ENCODE data around the gene PRR14L.
"Not testable (repeated sequence)": the region's sequence is repeated elsewhere in the genome, so short reads cannot be mapped to it uniquely, and the experiment has no call there.

Gene PRR14L

DNA sequence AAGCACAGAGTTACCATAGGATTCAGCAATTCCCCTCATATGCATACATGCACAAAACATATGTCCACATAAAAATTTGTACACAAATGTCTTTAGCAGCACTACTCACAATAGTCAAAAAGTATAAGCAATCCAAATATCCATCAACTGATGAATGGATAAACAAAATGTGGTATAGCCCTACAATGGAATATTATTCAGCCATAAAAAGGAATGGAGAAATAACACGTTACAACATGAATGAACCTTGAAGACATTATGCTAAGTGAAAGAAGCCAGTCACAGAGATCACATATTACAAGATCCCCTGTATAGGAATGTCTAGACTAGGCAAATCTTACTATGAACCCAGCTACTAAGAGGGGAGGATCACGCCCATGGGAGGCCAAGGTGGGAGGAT lies 7.2 kb downstream of the PRR14L start:
- in situ Hi-C loops (cut with MboI; ENCODE audit: low pct_unique_long_range_greater_than_20kb, low sequenced_read_pairs) = no loop called here
- no peak for DNase-seq

DNA sequence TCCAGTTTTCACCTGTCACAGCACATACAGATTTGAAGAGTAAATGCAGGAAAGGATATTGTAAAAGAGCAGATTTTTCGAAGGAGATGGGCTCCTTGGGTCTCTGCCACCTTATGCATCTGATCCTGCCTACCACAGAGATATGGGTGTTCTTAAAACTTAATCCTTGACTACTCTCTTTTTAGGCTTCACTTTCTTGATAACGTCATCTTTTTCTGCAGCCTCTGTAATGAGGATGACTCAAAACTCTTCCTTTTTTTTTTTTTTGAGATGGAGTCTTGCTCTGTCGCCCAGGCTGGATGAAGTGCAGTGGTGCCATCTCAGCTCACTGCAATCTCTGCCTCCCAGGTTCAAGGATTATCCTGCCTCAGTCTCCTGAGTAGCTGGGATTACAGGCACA lies 7.8 kb downstream of the PRR14L start:
- in situ Hi-C loops (cut with MboI; ENCODE audit: low pct_unique_long_range_greater_than_20kb, low sequenced_read_pairs) = no loop called here
- DNase-seq = no peak

DNA sequence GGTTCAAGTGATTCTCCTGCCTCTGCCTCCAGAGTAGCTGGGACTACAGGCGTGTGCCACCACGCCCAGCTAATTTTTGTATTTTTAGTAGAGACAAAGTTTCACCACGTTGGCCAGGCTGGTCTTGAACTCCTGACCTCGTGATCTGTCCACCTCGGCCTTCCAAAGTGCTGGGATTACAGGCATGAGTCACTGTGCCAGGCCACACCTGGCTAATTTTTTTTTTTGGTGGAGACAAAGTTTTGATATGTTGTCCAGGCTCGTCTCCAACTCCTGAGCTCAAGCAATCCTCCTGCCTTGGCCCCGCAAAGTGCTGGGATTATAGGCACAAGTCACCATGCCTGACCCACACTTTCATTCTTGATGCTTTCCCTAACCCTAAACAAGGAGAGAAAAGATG lies 9.6 kb downstream of the PRR14L start:
- DNase-seq; in situ Hi-C loops (cut with MboI; ENCODE audit: low pct_unique_long_range_greater_than_20kb, low sequenced_read_pairs): not testable (repeated sequence)

DNA sequence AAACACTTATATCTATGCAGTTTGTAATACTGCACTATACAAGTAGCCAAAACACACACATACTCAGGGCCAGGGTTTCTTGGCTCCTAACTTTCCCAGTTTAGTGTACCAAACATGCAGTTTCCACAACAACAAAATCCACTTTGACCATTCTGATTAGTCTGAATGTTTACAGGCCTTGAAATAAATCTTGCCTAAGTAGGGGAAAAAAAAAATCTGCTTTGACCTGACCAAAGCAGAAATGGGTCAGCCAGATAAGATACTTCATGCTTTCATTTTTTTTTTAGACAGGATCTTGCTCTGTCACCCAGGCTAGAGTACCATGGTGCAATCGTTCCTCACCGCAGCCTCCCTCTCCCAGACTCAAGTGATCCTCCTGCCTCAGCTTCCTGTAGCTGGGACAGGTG lies 10.1 kb downstream of the PRR14L start:
- no peak for DNase-seq
- in situ Hi-C loops (cut with MboI; ENCODE audit: low pct_unique_long_range_greater_than_20kb, low sequenced_read_pairs) = no loop called here

DNA sequence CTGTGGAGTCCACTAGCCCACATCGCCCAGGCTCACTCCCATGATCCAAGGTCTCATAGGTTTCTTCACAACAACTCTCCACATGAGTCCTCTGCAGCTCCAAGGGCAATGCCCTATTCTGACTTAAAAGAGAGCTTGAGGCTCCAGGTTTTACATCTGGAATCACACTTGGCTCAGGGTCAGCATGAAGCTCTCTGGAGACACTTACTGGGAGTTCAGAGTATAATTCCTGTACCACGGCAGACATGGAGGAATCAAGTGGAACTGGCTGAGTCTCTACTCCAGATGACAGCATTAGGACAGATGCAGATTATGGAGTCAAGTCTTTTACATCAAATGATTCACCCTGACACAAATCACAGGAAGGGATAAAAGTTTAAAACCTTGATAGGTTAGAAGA lies 11.4 kb downstream of the PRR14L start:
- DNase-seq = no peak
- in situ Hi-C loops (cut with MboI; ENCODE audit: low pct_unique_long_range_greater_than_20kb, low sequenced_read_pairs) = no loop called here

DNA sequence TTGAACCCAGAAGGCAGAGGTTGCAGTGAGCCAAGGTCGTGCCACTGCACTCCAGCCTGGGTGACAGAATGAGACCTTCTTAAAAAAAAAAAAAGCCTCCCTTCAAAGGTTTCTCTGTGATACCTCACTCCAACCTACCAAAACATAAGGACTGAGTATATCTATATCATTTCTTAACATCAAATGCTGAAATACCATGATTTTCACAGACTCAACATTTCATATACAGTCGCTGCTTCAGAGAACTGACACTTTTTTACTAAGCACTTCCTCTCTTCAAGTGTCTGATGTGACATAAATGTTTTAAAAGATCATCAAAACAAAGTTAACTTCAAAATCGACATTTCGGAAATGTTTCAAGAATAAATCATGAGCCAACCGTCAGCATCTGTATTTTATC lies 12.0 kb downstream of the PRR14L start:
- no peak for DNase-seq
- in situ Hi-C loops (cut with MboI; ENCODE audit: low pct_unique_long_range_greater_than_20kb, low sequenced_read_pairs) = no loop called here

DNA sequence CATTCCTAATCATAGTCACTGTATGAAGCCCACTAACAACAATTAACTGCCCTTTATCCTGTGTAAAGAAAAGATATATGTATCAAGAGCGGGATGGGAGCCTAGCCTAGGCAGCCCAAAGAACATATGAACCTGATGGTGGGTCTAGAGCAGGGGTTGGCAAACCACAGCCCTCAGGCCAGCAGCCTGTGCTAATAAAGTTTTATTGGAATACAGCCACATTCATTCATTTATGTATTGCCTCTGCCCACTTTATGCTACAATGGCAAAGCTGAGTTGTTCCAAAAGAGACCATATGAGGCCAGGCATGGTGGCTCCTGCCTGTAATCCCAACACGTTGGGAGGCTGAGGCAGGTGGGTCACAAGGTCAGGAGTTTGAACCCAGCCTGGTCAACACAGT lies 13.5 kb downstream of the PRR14L start:
- in situ Hi-C loops (cut with MboI; ENCODE audit: low pct_unique_long_range_greater_than_20kb, low sequenced_read_pairs) = no loop called here
- DNase-seq = no peak

DNA sequence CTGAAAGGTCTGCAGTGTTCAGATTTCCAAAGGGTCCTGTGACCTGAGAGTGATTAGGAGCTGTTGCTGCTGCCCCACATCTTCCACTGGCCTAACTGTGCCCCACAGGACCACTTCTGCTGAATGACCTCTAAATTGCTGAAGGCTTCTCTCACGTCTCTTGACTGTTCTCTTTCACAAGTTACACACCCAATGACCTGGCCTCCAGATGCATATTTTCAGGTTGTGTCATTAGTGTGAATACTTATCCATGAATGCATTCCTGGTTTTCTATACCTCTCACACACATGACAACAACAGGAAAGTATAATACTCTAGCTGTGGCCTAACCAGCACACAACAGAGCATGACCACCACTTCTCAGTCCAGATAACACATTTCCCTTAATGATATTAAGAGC lies 15.4 kb downstream of the PRR14L start:
- in situ Hi-C loops (cut with MboI; ENCODE audit: low pct_unique_long_range_greater_than_20kb, low sequenced_read_pairs) = no loop called here
- DNase-seq = no peak

DNA sequence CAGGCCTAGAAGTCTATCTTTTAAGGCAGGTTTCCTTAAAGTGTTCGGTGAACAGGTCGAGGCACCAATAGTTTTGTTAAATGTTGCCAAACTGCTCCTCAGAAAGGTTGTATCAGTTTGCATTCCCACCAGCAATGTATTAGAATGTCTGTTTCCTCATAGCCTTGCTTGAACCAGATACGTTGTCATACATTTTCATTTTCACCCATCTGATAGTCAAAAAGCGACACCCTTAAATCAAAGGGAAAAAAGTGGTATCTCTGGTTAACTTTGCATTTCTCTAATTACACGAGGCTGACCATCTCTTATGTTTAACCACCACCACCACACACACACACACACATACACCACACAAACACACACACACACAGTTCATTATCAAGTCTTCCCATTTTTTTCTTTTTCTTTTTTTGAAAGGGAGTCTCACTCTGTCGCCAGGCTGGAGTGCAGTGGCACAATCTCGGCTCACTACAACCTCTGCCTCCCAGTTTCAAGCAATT lies 16.3 kb downstream of the PRR14L start:
- DNase-seq = no peak
- in situ Hi-C loops (cut with MboI; ENCODE audit: low pct_unique_long_range_greater_than_20kb, low sequenced_read_pairs) = no loop called here

DNA sequence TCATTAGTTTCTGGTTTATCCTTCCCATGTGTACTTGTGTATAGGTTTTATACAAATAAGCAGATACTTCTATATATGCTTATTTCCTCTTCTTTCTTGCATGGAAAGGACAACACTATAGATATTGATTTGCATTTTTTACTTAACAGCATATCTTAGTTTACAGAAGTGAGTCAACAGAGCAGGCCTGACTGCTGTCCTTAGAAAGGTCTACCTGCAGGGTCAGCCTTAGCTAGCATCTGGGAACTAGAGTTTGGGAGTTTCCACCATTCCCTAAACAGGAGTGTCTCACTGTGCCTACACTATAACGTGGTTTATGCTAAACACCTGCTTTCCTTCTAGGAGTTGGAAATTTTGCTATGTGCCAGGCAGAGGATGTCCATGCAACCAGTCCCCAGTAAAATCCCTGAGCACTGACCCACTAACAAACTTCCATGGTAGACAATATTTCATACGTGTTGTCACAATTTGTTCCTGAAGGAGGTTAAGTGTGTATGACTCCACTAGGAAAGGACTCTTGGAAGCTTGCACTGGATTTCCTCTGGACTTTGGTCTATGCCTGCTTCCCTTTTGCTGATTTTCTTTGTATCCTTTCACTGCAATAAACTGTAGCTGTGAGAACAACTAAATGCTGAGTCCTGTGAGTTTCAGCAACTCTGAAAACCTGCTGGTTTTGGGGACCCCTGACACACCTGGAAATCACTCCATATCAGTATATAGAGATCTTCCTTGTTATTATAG lies 17.7 kb downstream of the PRR14L start:
- in situ Hi-C loops (cut with MboI; ENCODE audit: low pct_unique_long_range_greater_than_20kb, low sequenced_read_pairs) = no loop called here

DNA sequence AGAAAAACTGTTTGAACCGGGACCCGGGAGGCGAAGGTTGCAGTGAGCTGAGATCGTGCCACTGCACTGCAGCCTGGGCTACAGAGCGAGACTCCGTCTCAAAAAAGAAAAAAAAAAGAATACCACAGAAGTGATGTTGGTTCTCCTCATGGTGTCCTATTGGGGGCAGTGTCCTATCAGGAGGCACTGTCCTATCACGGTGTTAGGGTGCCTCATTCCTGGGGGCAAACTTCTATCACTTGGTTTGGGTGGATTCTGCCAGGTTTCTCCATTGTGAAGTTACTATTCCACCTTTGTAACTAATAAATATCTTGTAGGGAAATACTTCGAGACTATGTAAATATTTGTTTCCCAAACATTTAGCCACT lies 19.6 kb downstream of the PRR14L start:
- in situ Hi-C loops (cut with MboI; ENCODE audit: low pct_unique_long_range_greater_than_20kb, low sequenced_read_pairs) = no loop called here
- no peak for DNase-seq

More for the DNA sequence above, 17.7 kb downstream of the PRR14L start:
- DNase-seq = no peak

DNA sequence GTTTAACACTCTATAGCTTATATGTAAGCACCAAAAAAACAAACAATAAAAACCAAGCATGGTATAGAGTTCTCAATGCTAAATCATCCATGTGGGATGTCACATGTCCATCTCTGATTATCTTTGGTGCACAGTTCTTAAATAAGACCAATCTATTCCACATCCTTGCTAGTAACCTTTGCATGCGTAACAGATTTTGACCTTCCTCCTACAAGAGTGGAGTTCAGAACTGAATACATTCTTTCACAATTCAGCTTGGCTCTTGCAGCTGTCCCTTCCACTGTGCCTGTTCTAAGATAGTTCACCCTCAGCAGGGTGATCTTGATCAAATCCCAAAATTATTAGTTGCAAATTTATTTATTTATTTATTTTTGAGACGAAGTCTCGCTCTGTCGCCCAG lies 21.1 kb downstream of the PRR14L start:
- no peak for DNase-seq
- in situ Hi-C loops (cut with MboI; ENCODE audit: low pct_unique_long_range_greater_than_20kb, low sequenced_read_pairs) = no loop called here

DNA sequence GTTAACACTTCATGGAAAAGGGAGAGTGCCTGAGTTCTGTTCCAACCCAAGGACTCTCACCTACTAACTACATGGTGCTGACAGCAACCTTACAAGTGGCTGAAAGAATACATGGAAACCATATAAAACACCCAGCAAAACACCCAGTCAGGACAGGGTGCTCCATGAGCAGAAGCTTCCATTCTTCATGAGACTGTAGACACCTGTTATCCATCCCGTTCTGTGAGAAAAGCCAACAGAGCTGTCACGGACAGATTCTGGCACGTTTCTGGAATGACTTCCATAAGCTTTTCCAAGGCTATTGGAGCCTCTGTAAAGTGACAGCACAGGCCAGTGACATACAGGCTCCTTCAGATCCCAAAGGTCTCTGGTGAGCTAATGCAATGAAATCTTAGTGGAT lies 23.2 kb downstream of the PRR14L start:
- no peak for DNase-seq
- in situ Hi-C loops (cut with MboI; ENCODE audit: low pct_unique_long_range_greater_than_20kb, low sequenced_read_pairs) = no loop called here

DNA sequence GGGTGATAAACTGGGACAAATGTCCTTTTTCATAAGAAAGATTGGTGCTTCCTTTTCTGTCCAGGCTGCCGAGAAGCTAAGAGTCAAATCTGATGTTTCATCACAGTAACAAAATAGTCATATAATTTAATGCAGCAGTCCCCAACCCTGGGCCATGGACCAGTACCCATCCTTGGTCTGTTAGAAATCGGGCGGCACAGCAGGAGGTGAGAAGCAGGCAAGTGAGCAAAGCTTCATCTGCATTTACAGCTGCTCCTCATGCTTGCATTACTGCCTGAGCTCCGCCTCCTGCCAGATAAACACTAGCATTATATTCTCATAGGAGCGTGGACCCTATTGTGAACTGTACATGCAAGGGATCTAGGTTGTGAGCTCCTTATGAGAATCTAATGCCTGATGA lies 26.2 kb downstream of the PRR14L start:
- DNase-seq = no peak
- in situ Hi-C loops (cut with MboI; ENCODE audit: low pct_unique_long_range_greater_than_20kb, low sequenced_read_pairs) = no loop called here

DNA sequence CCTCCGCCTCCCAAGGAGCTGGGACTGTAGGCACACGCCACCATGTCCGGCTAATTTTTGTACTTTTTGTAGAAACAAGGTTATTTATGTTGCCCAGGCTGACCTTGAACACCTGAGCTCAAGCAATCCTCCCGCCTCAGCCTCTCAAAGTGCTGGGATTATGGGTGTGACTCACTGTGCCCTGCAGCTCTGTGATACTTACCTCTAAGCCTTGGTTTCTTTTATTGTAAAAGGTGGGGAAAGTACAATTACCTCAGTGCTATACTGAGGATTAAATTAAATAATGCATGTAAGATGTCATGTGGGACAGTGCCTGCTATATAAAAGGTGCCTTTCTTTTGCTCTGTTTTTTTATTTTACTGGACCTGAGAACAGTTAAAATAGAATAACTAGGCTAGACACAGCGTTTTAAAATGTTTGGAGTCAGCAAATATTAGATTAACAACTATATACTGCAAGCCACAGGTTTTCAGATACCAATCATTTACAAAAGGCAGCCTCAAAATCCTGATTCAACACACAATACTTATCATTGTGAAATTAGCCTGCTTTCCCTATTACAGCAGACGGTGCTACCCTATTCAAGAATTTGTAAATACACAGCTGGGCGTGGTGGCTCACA lies 30.0 kb downstream of the PRR14L start:
- in situ Hi-C loops (cut with MboI; ENCODE audit: low pct_unique_long_range_greater_than_20kb, low sequenced_read_pairs) = no loop called here
- DNase-seq = no peak

DNA sequence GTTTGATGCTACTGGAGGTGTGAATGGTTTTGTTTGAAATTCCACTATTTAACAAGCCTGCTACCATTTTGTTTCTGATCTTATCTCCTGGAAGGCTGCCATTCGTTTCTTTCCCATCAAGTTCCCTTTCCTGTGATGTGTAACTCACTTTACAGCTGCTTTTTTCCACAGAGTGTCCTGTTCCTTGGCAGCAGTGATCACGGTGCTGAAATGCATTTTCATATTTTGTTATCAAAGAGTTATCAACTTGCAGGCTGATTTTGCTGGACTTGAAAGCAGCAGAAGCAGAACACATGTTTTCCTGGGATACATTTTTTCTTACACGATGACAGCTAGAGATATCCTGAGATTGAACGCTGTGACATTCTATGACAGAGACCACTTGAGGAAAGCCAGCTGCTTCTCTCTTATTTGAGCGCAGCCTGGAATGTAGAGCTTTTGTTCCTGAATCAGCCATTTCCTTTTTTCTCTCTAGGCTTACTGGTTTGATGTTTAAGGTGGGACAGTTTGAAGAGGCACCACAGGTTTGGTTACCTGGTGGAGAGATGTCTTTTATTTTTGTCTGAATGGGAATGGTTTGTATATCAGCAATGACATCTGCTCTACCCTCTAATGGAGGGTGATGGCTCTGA lies 34.7 kb downstream of the PRR14L start:
- no peak for DNase-seq
- in situ Hi-C loops (cut with MboI; ENCODE audit: low pct_unique_long_range_greater_than_20kb, low sequenced_read_pairs) = no loop called here

DNA sequence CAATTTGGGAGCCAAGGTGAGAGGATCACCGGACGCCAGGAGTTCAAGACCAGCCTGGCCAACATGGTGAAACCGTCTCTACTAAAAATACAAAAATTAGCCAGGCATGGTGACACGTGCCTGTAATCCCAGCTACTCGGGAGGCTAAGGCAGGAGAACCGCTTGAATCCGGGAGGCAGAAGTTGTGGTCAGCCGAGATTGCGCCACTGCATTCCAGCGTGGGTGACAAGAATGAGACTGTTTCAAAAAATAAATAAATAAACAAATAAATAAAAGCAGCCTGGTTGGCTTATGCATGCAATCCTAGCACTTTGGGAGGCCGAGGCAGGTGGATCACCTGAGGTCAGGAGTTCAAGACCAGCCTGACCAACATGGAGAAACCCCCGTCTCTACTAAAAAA lies 38.7 kb downstream of the PRR14L start:
- in situ Hi-C loops (cut with MboI; ENCODE audit: low pct_unique_long_range_greater_than_20kb, low sequenced_read_pairs) = not testable (repeated sequence)

DNA sequence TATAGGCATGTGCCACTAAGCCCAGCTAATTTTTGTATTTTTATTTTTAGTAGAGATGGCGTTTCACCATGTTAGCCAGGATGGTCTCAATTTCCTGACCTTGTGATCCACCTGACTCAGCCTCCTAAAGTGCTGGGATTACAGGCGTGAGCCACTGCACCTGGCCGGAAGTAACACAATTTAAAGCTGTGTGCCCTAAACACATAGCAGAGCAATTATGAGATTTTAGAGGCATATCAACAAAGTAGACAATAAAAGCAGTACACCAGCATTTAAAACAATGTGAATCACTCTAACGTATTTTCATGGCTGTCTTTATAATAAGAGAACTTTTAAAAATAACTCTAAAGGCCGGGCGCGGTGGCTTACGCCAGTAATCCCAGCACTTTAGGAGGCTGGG lies 42.4 kb downstream of the PRR14L start:
- in situ Hi-C loops (cut with MboI; ENCODE audit: low pct_unique_long_range_greater_than_20kb, low sequenced_read_pairs) = no loop called here
- no peak for DNase-seq

More for the DNA sequence above, 38.7 kb downstream of the PRR14L start:
- DNase-seq = not testable (repeated sequence)

DNA sequence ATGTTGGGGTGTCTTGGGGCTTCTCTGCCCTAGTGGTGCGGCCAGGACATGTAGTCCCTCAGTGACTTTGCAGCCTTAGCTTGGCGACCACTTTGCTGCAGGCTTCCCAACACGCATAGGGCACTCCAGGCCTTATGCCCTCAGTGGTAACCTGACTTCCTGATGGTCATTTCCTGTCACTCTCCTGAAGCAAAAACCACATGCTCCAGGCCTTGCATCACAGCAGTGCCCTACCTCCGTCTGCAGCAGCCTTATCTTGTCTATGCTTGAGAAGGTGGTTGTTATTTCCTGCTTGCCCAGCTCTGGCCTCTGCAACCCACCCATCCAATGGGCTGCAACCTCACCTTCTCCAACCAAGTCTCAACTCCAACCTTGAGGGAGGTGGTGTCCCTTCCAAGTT lies 54.5 kb downstream of the PRR14L start:
- in situ Hi-C loops (cut with MboI; ENCODE audit: low pct_unique_long_range_greater_than_20kb, low sequenced_read_pairs) = no loop called here

DNA sequence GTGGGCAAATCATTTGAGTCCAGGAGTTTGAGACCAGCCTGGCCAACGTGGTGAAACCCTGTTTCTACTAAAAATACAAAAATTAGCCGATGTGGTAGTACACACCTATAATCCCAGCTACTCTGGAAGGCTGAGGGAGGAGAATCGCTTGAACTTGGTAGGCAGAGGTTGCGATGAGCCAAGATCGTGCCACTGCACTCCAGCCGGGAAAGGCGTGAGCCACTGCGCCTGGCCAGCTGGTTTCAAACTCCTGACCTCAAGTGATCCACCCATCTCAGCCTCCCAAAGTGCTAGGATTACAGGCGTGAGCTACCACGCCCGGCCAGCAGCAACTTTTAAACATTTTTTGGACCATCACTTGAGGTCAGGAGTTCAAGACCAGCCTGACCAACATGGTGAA lies 55.9 kb downstream of the PRR14L start:
- in situ Hi-C loops (cut with MboI; ENCODE audit: low pct_unique_long_range_greater_than_20kb, low sequenced_read_pairs); DNase-seq: not testable (repeated sequence)

More for the DNA sequence above, 54.5 kb downstream of the PRR14L start:
- peak; percentile 11 for DNase-seq
